Right lobe of liver (tissue), 4 donors: ENCODE data around the gene ACTN1.

Experiments used
- CTCF ChIP-seq, 4 donors: fragments of 200-600 bp in 3 of 4; fragments of 450-650 bp in 1 of 4; IDR thresholded peaks; one replicate each; pipeline versions ENCODE4 v1.5.1 to v1.8.0; 2016 to 2022; ENCODE audit warnings: antibody characterized with exemption in 4 of 4, mild to moderate bottlenecking in 2 of 4
- POLR2A ChIP-seq: fragments of 450-650 bp; IDR thresholded peaks from one replicate; pipeline ENCODE4 v1.6.1; 2017; ENCODE audit warnings: antibody characterized with exemption, mild to moderate bottlenecking
- donor health status: DM: no; HTN: no; CAD: no.
- donor health status: DM: no; HTN: no; CAD: no.
- donor health status: DM: no; HTN: yes; CAD: no.

- TF ChIP-seq CTCF (IDR thresholded peaks at IDR 0.05): no peak
- TF ChIP-seq POLR2A: no peak
Observed at GRCh38 chr14:68871392-68871791, 107.7 kb downstream of the ACTN1 start.
